Neuronal stem cell (in vitro differentiated cells): ENCODE data around the gene FGFR1OP2. TPM values are rescaled to one million over a fixed set of nuclear protein-coding genes. Genes with fewer than 3 reads are reported as not detected.

Experiments
- DNase-seq: peaks from one replicate; pipeline ENCODE4 v3.0.0-alpha.2; 2013; ENCODE audit warnings: low spot score
- H2AFZ ChIP-seq: one replicate; pipeline ENCODE4 v1.6.1; 2013; ENCODE audit warnings: mild to moderate bottlenecking, low read length, inconsistent platforms
- H2AK5ac ChIP-seq: 2 replicates; pipeline ENCODE4 v1.6.1; 2013; ENCODE audit warnings: low read depth, mild to moderate bottlenecking, inconsistent platforms, low read length, moderate library complexity, mixed read lengths
- H2BK120ac ChIP-seq: 2 replicates; pipeline ENCODE4 v1.6.1; 2013; ENCODE audit warnings: low read depth, mild to moderate bottlenecking, inconsistent platforms, low read length, moderate library complexity, mixed read lengths
- H2BK12ac ChIP-seq: one replicate; pipeline ENCODE4 v1.6.1; 2013; ENCODE audit warnings: low read length, inconsistent platforms
- H2BK15ac ChIP-seq: 2 replicates; pipeline ENCODE4 v1.6.1; 2013; ENCODE audit warnings: mild to moderate bottlenecking, low read length, inconsistent platforms, mixed read lengths
- H2BK5ac ChIP-seq: one replicate; pipeline ENCODE4 v1.6.1; 2013; ENCODE audit warnings: inconsistent platforms, mild to moderate bottlenecking, low read length, moderate library complexity
- H3K14ac ChIP-seq: one replicate; pipeline ENCODE4 v1.6.1; 2013; ENCODE audit warnings: low read length, inconsistent platforms
- H3K18ac ChIP-seq: 2 replicates; pipeline ENCODE4 v1.6.1; 2013; ENCODE audit warnings: low read length, inconsistent platforms
- H3K23ac ChIP-seq: 2 replicates; pipeline ENCODE4 v1.6.1; 2013; ENCODE audit warnings: low read depth, mild to moderate bottlenecking, mixed read lengths, low read length, inconsistent platforms; ENCODE audit not compliant: poor library complexity
- H3K27ac ChIP-seq: replicated peaks from 3 replicates; pipeline ENCODE4 v1.5.1; 2013; ENCODE audit warnings: low read length, inconsistent platforms
- H3K27me3 ChIP-seq, 3 experiments: 2 replicates each; pipeline ENCODE4 v1.6.1; 2013; ENCODE audit warnings: low read length in 3 of 3, mild to moderate bottlenecking in 2 of 3, inconsistent platforms in 1 of 3, low read depth in 1 of 3, mixed read lengths in 1 of 3, moderate library complexity in 1 of 3; ENCODE audit not compliant: control insufficient read depth in 3 of 3, insufficient read depth in 3 of 3
- H3K36me3 ChIP-seq, 2 donors: replicated peaks in 1 of 2; 2 replicates each; pipeline ENCODE4 v1.6.1; 2013; ENCODE audit warnings: low read length in 2 of 2; ENCODE audit not compliant: control insufficient read depth in 2 of 2, insufficient read depth in 2 of 2
- H3K4ac ChIP-seq: 2 replicates; pipeline ENCODE4 v1.6.1; 2013; ENCODE audit warnings: inconsistent platforms, mild to moderate bottlenecking, low read length, moderate library complexity
- H3K4me1 ChIP-seq, 2 donors: 1 replicate in 1 of 2; 2 replicates in 1 of 2; pipeline ENCODE4 v1.6.1; 2013; ENCODE audit warnings: low read length in 2 of 2, low read depth in 1 of 2; ENCODE audit not compliant: control insufficient read depth in 2 of 2, insufficient read depth in 1 of 2
- H3K4me2 ChIP-seq: one replicate; pipeline ENCODE4 v1.6.1; 2013; ENCODE audit warnings: mild to moderate bottlenecking, low read length, inconsistent platforms; ENCODE audit not compliant: insufficient read depth, poor library complexity, severe bottlenecking
- H3K4me3 ChIP-seq, 2 donors: 2 replicates each; pipeline ENCODE4 v1.5.1; 2013; ENCODE audit warnings: low read length in 2 of 2, mild to moderate bottlenecking in 2 of 2, inconsistent platforms in 1 of 2, moderate library complexity in 1 of 2
- H3K79me1 ChIP-seq: one replicate; pipeline ENCODE4 v1.6.1; 2013; ENCODE audit warnings: low read depth, mild to moderate bottlenecking, inconsistent platforms, low read length, moderate library complexity
- H3K9ac ChIP-seq: one replicate; pipeline ENCODE4 v1.6.1; 2013; ENCODE audit warnings: mild to moderate bottlenecking, low read depth, low read length, inconsistent platforms; ENCODE audit not compliant: poor library complexity
- H3K9me3 ChIP-seq, 2 donors: replicated peaks in 1 of 2; 2 replicates each; pipeline versions ENCODE3 to v1.6.1; 2013; ENCODE audit warnings: low read length in 2 of 2, mild to moderate bottlenecking in 2 of 2, inconsistent platforms in 1 of 2, low read depth in 1 of 2, mixed read lengths in 1 of 2, moderate library complexity in 1 of 2; ENCODE audit not compliant: control insufficient read depth in 2 of 2, insufficient read depth in 1 of 2
- H4K8ac ChIP-seq: one replicate; pipeline ENCODE4 v1.6.1; 2013; ENCODE audit warnings: low read depth, mild to moderate bottlenecking, inconsistent platforms, low read length, moderate library complexity
- H4K91ac ChIP-seq: one replicate; pipeline ENCODE4 v1.6.1; 2013; ENCODE audit warnings: low read length, low read depth, mild to moderate bottlenecking, inconsistent platforms; ENCODE audit not compliant: poor library complexity
- WGBS, 2 donors: extraction: QIAGEN DNeasy Blood & Tissue Kit; methylation state at CpG; one replicate each; pipeline ENCODE4 v1.1.7; 2013; ENCODE audit warnings: missing lambda C conversion rate in 2 of 2, mixed read lengths in 1 of 2; ENCODE audit not compliant: insufficient read length in 2 of 2, insufficient replicate concordance in 1 of 2; ENCODE audit errors: extremely low coverage in 2 of 2; 5-methylcytosine and 5-hydroxymethylcytosine counted together
- polyA plus RNA-seq, 2 experiments: library from polyadenylated mRNA; stranded (reverse); fragments of 200-250 nt; gene quantifications; one replicate each; pipeline ENCODE4 v1.2.3, GENCODE V29; 2013

FGFR1OP2 gene
- 42.0 TPM for polyA plus RNA-seq (2013, experiment 1 of 2)
- 43.6 TPM for polyA plus RNA-seq (2013, experiment 2 of 2)

- no peak within 1 kb of the TSS for H3K4ac ChIP-seq
- no peak within 1 kb of the TSS for H2AK5ac ChIP-seq
- DNase-seq = peak; percentile 98
- H3K23ac ChIP-seq = peak within 1 kb of the TSS; percentile 98
- peak within 1 kb of the TSS; percentile 76 for H2BK15ac ChIP-seq
- no peaks in the 10 kb centered on the region for H3K79me1 ChIP-seq
- no peaks in the 10 kb centered on the region for H3K9me3 ChIP-seq
- H3K27ac ChIP-seq = peak within 1 kb of the TSS; percentile 89
- no CpG with 5 or more reads among the region's 69 CpGs for WGBS, 2 donors
- H4K8ac ChIP-seq = peak within 1 kb of the TSS; percentile 70
- H3K4me1 ChIP-seq = peaks cover 0 to 16% of the 10 kb centered on the region in 2 donors
- H3K4me3 ChIP-seq = peak within 1 kb of the TSS; percentile 86 to 88
- H3K9ac ChIP-seq = peak within 1 kb of the TSS; percentile 98
- peak within 1 kb of the TSS; percentile 87 for H2BK12ac ChIP-seq
- peak within 1 kb of the TSS; percentile 69 for H3K4me2 ChIP-seq
- peak within 1 kb of the TSS; percentile 79 for H2BK5ac ChIP-seq
- no peak within 1 kb of the TSS for H4K91ac ChIP-seq
- peak within 1 kb of the TSS; percentile 84 for H3K14ac ChIP-seq
- H2AFZ ChIP-seq = peak within 1 kb of the TSS; percentile 98
- H2BK120ac ChIP-seq = no peak within 1 kb of the TSS
- no peaks in the 10 kb centered on the region for H3K27me3 ChIP-seq
- H3K36me3 ChIP-seq = peaks cover 0 to 4% of the 10 kb centered on the region in 2 donors
- H3K18ac ChIP-seq = peak within 1 kb of the TSS; percentile 98
These were observed at the start of gene FGFR1OP2, which contains the start of gene INTS13 for GRCh38 chr12:26937863-26938700. Gene FGFR1OP2, plus strand, starts transcription at chr12:26938470. Its CDS starts 15,689 bp downstream, at chr12:26954159. Gene INTS13, minus strand, starts transcription at chr12:26937981. Its CDS starts 1,178 bp downstream, at chr12:26936803.

DNA sequence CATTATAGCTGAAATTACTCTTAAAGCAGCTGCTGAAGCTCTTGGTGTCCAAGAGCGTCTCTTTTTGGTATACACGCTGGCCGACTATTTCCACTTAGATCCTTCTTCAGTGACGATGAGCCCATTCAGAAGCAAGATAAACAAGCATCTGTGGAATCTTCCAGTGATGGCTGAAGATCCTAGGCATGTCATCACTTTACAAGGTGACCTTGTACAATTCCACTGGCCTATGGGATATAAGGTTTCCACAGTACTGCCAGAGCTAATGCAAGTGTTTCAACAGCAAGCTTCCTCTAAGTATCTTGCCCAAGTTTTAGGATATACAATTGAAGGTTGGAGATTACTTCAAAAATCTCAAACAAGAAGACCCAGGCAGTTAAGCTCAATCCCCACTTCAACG is 47.5 kb upstream of the FGFR1OP2 start:
- Histone ChIP-seq H3K4me2 (no peak overlapping the region), H3K14ac (no peak overlapping the region), H3K27me3 (no peaks in the 10 kb centered on the region), H2BK12ac (no peak overlapping the region), H2AK5ac (no peak overlapping the region), H3K4me1 (no peaks in the 10 kb centered on the region), H4K91ac (no peak overlapping the region), H3K4me3 (no peak overlapping the region), H2BK120ac (no peak overlapping the region), H2AFZ (no peak overlapping the region), H3K23ac (no peak overlapping the region), H3K4ac (no peak overlapping the region), H3K27ac (no peak overlapping the region), H3K9me3 (no peaks in the 10 kb centered on the region), H3K18ac (no peak overlapping the region), H3K79me1 (no peaks in the 10 kb centered on the region), H2BK15ac (no peak overlapping the region), H2BK5ac (no peak overlapping the region), H3K36me3 (no peaks in the 10 kb centered on the region), H3K9ac (no peak overlapping the region), H4K8ac (no peak overlapping the region)
- DNase-seq = no peak
- no CpG with 5 or more reads among the region's 5 CpGs for WGBS, 2 donors

DNA sequence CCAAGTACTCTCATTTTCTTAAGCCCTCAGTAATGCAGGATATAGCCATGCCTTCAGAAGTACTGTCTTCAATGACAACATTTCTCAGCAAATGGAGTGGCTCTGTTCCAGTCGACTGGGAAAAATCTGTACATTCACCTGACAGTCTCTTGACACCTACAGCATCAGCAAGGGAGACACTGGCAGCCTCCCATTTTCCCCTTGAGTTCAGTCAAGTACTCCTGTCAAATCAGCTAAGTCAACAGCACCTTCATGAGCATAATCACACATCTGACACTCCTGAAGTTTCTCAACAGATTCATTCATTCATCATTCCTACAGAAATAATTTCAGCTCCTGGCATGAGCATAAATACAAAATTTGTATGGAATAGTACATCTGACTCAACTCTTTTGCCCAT is 46.6 kb upstream of the FGFR1OP2 start:
- no peak overlapping the region for H4K8ac ChIP-seq
- no peak overlapping the region for H4K91ac ChIP-seq
- H2BK12ac ChIP-seq = no peak overlapping the region
- H3K79me1 ChIP-seq = no peaks in the 10 kb centered on the region
- H3K9ac ChIP-seq = no peak overlapping the region
- H2BK120ac ChIP-seq = no peak overlapping the region
- H2BK15ac ChIP-seq = no peak overlapping the region
- H2BK5ac ChIP-seq = no peak overlapping the region
- H3K4ac ChIP-seq = no peak overlapping the region
- no peak overlapping the region for H3K14ac ChIP-seq
- no peak overlapping the region for H3K27ac ChIP-seq
- no peak overlapping the region for H3K4me3 ChIP-seq
- H3K36me3 ChIP-seq = no peaks in the 10 kb centered on the region
- H3K4me1 ChIP-seq = no peaks in the 10 kb centered on the region
- no peak overlapping the region for H3K4me2 ChIP-seq
- no peaks in the 10 kb centered on the region for H3K27me3 ChIP-seq
- H3K18ac ChIP-seq = no peak overlapping the region
- no peaks in the 10 kb centered on the region for H3K9me3 ChIP-seq
- no peak overlapping the region for H2AK5ac ChIP-seq
- DNase-seq = no peak
- no peak overlapping the region for H2AFZ ChIP-seq
- no CpG with 5 or more reads among the region's 1 CpG for WGBS, 2 donors
- H3K23ac ChIP-seq = no peak overlapping the region

DNA sequence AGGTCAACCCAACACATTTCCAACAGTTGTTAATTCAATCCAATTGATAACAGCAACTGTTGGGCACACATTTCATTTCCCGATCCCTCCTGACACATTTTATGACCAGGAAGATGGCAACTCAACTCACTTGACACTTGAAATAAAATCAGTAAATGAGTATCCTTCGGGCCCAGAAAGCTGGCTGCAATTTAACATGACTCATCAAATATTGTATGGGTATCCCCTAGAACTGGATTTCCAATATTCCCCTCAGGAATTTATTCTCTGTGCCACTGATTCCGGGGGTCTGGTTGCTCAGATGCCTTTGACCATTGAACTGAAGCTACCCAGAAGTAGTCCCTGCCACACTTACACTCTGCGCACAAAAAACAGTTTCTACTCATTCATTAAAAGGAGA is 42.6 kb upstream of the FGFR1OP2 start:
- no peak overlapping the region for H2AK5ac ChIP-seq
- no peak overlapping the region for H4K8ac ChIP-seq
- no peak overlapping the region for H2BK120ac ChIP-seq
- no peak overlapping the region for H3K4me3 ChIP-seq
- H3K23ac ChIP-seq = no peak overlapping the region
- no peak overlapping the region for H2BK15ac ChIP-seq
- H2BK12ac ChIP-seq = no peak overlapping the region
- no peak overlapping the region for H3K9ac ChIP-seq
- no peaks in the 10 kb centered on the region for H3K79me1 ChIP-seq
- H3K14ac ChIP-seq = no peak overlapping the region
- H3K4me1 ChIP-seq = no peaks in the 10 kb centered on the region
- no peak overlapping the region for H2AFZ ChIP-seq
- no peak overlapping the region for H4K91ac ChIP-seq
- no peak overlapping the region for H3K4ac ChIP-seq
- H3K27ac ChIP-seq = no peak overlapping the region
- H3K18ac ChIP-seq = no peak overlapping the region
- H3K27me3 ChIP-seq = no peaks in the 10 kb centered on the region
- no peak overlapping the region for H3K4me2 ChIP-seq
- no peaks in the 10 kb centered on the region for H3K9me3 ChIP-seq
- H2BK5ac ChIP-seq = no peak overlapping the region
- peaks cover 0 to 15% of the 10 kb centered on the region in 2 donors for H3K36me3 ChIP-seq
- DNase-seq = no peak
- no CpG with 5 or more reads among the region's 4 CpGs for WGBS, 2 donors
